Peyer's patch (tissue), 4 donors: ENCODE data around the gene RDH13. TPM values are rescaled to one million over a fixed set of nuclear protein-coding genes. Genes with fewer than 3 reads are reported as not detected.

Experiments
- DNase-seq, 3 donors: peaks; one replicate each; pipeline ENCODE4 v3.0.0-alpha.2; 2017 to 2019
- H3K27ac ChIP-seq, 4 donors: fragments of 200-600 bp; sonication (generic); one replicate each; pipeline ENCODE4 v1.5.1; 2016 to 2019
- H3K27me3 ChIP-seq, 2 donors: fragments of 200-600 bp; sonication (generic); one replicate each; pipeline ENCODE4 v1.5.1; 2019
- H3K36me3 ChIP-seq, 3 donors: fragments of 200-600 bp; sonication (generic); one replicate each; pipeline ENCODE4 v1.5.1; 2016 to 2019
- H3K4me1 ChIP-seq, 4 donors: fragments of 200-600 bp; sonication (generic); one replicate each; pipeline ENCODE4 v1.5.1; 2016 to 2019
- H3K4me3 ChIP-seq, 4 donors: fragments of 200-600 bp; sonication (generic); 1 replicate in 3 of 4; 2 replicates in 1 of 4; pipeline ENCODE4 v1.5.1; 2016 to 2019; ENCODE audit warnings: mild to moderate bottlenecking in 1 of 4
- H3K9me3 ChIP-seq, 4 donors: fragments of 200-600 bp; sonication (generic); one replicate each; pipeline ENCODE4 v1.5.1; 2016 to 2019; ENCODE audit warnings: mild to moderate bottlenecking in 1 of 4
- POLR2A ChIP-seq, 2 donors: fragments of 450-650 bp; IDR thresholded peaks; one replicate each; pipeline ENCODE4 v1.5.1; 2017; ENCODE audit warnings: antibody characterized with exemption in 2 of 2, mild to moderate bottlenecking in 2 of 2, moderate library complexity in 2 of 2
- total RNA-seq, 4 donors: library from RNA; depleted of rRNA; stranded (reverse); fragments of >200 nt; gene quantifications; one replicate each; pipeline ENCODE4 v1.1.0, GENCODE V29; 2016
- TF ChIP-seq, protein P1 (sequence below), 6 experiments: fragments of 450-650 bp in 4 of 6; fragments of 200-600 bp in 2 of 6; sonication (generic) in 1 of 6; IDR thresholded peaks; one replicate each; pipeline ENCODE4 v1.5.1; 2017 to 2019; ENCODE audit warnings: antibody characterized with exemption in 6 of 6, mild to moderate bottlenecking in 3 of 6, moderate library complexity in 1 of 6

Gene RDH13
- total RNA-seq, 4 donors from 2014 or later: 21.5 to 84.2 (median 49.0) TPM

DNA sequence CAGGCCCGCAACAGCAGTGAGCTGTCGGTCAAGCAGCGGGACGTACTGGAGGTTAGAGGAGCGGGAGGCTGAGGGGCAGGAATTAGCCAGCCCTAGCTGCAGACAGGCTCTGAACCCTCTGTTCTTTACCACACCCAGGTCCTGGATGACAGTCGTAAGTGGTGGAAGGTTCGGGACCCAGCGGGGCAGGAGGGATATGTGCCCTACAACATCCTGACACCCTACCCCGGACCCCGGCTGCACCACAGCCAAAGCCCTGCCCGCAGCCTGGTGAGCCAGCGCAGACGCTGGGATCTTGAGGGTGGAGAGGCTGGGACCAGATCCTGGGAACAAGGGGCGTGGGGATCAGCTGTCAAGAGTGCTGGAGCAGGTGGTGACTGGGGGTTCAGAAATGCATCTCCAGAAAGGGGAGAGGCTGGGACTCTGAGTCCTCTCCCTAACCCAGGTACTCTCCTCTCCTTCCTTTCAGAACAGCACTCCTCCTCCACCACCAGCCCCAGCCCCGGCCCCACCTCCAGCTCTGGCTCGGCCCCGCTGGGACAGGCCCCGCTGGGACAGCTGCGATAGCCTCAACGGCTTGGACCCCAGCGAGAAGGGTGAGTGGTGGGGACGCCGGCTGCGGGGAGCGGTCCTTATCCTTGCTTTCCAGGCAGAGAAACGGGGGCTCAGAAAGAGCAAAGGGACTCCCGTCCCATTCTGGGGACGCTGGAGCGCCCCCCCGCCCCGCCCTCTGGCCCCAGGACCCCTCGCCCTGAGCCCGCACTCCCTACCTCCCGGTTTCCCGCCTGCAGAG, 23.2 kb upstream of the RDH13 start:
- Histone ChIP-seq H3K4me3 (peak overlapping the region in 3 of 4 donors; percentile 37 to 49 (median 46)), H3K4me1 (peaks cover 0 to 36% (median 17%) of the 10 kb centered on the region in 4 donors), H3K27me3 (peaks cover 0 to 7% of the 10 kb centered on the region in 2 donors), H3K27ac (no peak overlapping the region), H3K36me3 (peaks cover 0 to 11% (median 0%) of the 10 kb centered on the region in 3 donors), H3K9me3 (peaks cover 0 to 14% (median 0%) of the 10 kb centered on the region in 4 donors)
- DNase-seq: peak in 1 of 3 donors; percentile 50
- TF ChIP-seq, protein P1, sequence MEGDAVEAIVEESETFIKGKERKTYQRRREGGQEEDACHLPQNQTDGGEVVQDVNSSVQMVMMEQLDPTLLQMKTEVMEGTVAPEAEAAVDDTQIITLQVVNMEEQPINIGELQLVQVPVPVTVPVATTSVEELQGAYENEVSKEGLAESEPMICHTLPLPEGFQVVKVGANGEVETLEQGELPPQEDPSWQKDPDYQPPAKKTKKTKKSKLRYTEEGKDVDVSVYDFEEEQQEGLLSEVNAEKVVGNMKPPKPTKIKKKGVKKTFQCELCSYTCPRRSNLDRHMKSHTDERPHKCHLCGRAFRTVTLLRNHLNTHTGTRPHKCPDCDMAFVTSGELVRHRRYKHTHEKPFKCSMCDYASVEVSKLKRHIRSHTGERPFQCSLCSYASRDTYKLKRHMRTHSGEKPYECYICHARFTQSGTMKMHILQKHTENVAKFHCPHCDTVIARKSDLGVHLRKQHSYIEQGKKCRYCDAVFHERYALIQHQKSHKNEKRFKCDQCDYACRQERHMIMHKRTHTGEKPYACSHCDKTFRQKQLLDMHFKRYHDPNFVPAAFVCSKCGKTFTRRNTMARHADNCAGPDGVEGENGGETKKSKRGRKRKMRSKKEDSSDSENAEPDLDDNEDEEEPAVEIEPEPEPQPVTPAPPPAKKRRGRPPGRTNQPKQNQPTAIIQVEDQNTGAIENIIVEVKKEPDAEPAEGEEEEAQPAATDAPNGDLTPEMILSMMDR (IDR thresholded peaks at IDR 0.05): no peak
- no peak for TF ChIP-seq POLR2A (IDR thresholded peaks at IDR 0.05)

DNA sequence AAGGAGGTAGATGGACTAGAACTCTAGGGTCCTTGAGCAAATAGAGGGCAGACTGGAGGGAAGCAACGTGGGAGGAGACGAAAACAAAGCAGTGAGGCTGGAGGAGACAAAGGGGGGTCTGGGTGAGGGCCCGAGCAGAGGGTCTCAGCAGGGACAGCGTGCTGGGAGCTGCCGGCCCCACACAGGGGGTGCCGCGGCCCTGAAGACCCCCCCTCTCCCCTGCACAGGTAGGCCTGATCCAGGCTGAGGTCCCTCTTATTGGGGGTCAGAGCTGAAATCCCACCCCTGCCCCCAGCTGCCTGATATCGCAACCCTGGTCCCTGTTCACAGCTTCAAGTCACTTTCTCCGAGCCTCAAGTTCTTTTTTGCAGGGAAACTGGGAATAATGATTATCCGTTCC, 21.5 kb upstream of the RDH13 start:
- no peak for DNase-seq
- Histone ChIP-seq H3K4me1 (peaks cover 0 to 49% (median 21%) of the 10 kb centered on the region in 4 donors), H3K9me3 (peaks cover 0 to 21% (median 0%) of the 10 kb centered on the region in 4 donors), H3K36me3 (no peaks in the 10 kb centered on the region), H3K4me3 (no peak overlapping the region), H3K27me3 (peaks cover 0 to 7% of the 10 kb centered on the region in 2 donors), H3K27ac (no peak overlapping the region)
- TF ChIP-seq, protein P1 (IDR thresholded peaks at IDR 0.05): no peak
- no peak for TF ChIP-seq POLR2A (IDR thresholded peaks at IDR 0.05)

DNA sequence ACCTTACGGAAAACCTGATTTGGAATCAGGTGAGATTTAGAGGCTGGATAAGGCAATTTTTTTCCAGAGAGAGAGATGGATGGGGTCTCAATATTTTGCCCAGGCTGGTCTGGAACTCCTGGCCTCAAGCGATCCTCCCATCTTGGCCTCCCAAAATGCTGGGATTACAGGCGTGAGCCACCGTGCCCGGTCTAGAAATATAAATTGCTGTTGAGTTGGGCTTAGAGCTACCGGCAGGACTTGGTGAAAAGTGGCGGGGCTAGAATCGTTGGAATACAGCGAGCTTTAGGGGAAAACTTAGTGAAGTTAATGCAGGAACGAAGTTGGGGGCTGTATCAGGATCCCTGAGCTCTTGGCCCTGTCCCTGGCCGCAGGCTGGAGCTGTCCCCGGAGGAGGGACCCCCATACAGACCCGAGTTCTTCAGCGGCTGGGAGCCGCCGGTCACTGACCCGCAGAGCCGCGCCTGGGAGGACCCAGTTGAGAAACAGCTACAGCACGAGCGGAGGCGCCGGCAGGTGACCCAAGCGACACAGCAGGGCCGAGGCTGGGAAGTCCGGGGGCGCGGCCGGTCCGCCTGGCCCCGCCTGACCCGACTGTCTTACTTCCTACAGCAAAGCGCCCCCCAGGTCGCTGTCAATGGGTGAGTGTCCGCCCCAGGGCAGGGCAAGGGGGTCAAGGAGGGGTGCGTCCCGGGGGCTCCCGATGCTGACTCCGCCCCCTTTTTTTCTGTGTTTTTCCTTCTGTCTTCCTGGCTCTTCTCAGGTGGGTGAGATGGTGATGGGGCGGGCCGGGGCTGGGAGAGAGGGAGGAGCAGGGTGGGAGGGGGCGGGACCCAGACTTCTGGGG, 20.3 kb upstream of the RDH13 start:
- no peaks in the 10 kb centered on the region for H3K36me3 ChIP-seq
- peak in 1 of 3 donors; percentile 50 for DNase-seq
- peaks cover 0 to 21% (median 0%) of the 10 kb centered on the region in 4 donors for H3K9me3 ChIP-seq
- peaks cover 0 to 7% of the 10 kb centered on the region in 2 donors for H3K27me3 ChIP-seq
- peaks cover 0 to 45% (median 21%) of the 10 kb centered on the region in 4 donors for H3K4me1 ChIP-seq
- no peak overlapping the region for H3K27ac ChIP-seq
- no peak overlapping the region for H3K4me3 ChIP-seq
- TF ChIP-seq POLR2A (IDR thresholded peaks at IDR 0.05): no peak
- TF ChIP-seq, protein P1 (IDR thresholded peaks at IDR 0.05): no peak

DNA sequence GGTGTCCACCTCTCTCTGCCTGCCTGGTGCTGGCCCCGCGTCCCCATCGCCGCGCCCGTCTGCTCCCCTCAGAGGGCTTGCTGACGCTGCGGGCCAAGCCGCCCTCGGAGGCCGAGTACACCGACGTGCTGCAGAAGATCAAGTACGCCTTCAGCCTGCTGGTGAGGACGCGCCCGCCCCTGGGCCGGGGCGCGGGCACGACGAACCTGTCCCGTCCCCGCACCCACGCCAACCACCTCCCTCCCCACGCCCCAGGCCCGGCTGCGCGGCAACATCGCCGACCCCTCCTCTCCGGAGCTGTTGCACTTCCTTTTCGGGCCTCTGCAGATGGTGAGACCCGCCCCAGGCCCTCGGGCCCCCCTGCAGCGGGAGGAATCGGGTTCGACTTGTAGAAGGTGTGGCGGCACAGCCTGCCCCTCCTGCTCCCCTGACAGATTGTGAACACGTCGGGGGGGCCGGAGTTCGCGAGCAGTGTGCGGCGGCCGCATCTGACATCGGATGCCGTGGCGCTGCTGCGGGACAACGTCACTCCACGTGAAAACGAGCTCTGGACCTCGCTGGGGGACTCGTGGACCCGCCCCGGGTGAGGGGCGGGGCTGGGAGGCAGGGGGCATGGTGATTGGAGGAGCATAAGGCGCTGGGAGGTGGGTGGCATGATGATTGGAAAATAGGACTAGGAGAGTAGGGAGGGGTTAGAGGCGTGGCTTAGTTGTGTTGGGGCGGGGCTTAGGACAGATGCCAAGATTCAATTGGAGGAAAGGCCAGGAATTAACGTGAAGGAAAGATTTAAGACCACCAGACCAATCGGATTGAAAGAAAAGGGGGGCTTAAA, 19.3 kb upstream of the RDH13 start:
- Histone ChIP-seq H3K36me3 (no peaks in the 10 kb centered on the region), H3K27me3 (peaks cover 0 to 7% of the 10 kb centered on the region in 2 donors), H3K4me1 (peaks cover 0 to 35% (median 13%) of the 10 kb centered on the region in 4 donors), H3K9me3 (peaks cover 0 to 21% (median 0%) of the 10 kb centered on the region in 4 donors), H3K4me3 (peak overlapping the region in 3 of 4 donors; percentile 59 to 62 (median 60)), H3K27ac (peak overlapping the region in 1 of 4 donors; percentile 52)
- TF ChIP-seq, protein P1 (IDR thresholded peaks at IDR 0.05): no peak
- TF ChIP-seq POLR2A (IDR thresholded peaks at IDR 0.05): no peak
- DNase-seq: peak in 1 of 3 donors; percentile 51

DNA sequence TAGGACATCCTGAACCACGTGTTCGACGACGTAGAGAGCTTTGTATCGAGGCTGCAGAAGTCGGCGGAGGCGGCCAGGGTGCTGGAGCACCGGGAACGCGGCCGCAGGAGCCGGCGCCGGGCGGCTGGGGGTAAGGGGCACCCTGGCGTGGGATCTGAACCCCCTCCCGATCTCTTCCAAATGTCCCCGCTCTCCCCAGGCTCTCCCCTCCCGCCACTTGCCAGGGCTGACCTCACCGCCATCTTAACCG, 18.7 kb upstream of the RDH13 start:
- Histone ChIP-seq H3K4me3 (peak overlapping the region; percentile 37 to 62 (median 60)), H3K27ac (peak overlapping the region in 1 of 4 donors; percentile 52), H3K4me1 (peaks cover 0 to 30% (median 11%) of the 10 kb centered on the region in 4 donors), H3K36me3 (no peaks in the 10 kb centered on the region), H3K9me3 (peaks cover 0 to 21% (median 0%) of the 10 kb centered on the region in 4 donors), H3K27me3 (peaks cover 0 to 7% of the 10 kb centered on the region in 2 donors)
- TF ChIP-seq POLR2A (IDR thresholded peaks at IDR 0.05): no peak
- TF ChIP-seq, protein P1 (IDR thresholded peaks at IDR 0.05): no peak
- no peak for DNase-seq
